Occipital lobe (tissue), 2 donors: Measurements from ENCODE around the gene OPCML. TPM values are rescaled to one million over a fixed set of nuclear protein-coding genes. Genes with fewer than 3 reads are reported as not detected.

Source experiments
- DNase-seq: peaks from one replicate; lab custom pipeline; 2025; lab: John Stamatoyannopoulos, UW
- total RNA-seq: library from RNA; depleted of rRNA; stranded (reverse); fragments of >200 nt; gene quantifications from one replicate; pipeline ENCODE4 v1.2.3, GENCODE V29; 2014

Gene OPCML
- total RNA-seq, 1 donor from 2014 or later, result 65.5 TPM

GRCh38 chr11:132864811-132865576 lies 667.3 kb downstream of the OPCML start:
- no peak for DNase-seq

GRCh38 chr11:132862933-132863332 lies 669.4 kb downstream of the OPCML start:
- no peak for DNase-seq

GRCh38 chr11:132862137-132862536 lies 670.2 kb downstream of the OPCML start:
- no peak for DNase-seq

- DNase-seq, result no peak
These were observed 673.0 kb downstream of the OPCML start for GRCh38 chr11:132859306-132859705.

GRCh38 chr11:132858223-132858622 lies 674.1 kb downstream of the OPCML start:
- DNase-seq, result no peak

GRCh38 chr11:132856032-132856431 lies 676.3 kb downstream of the OPCML start:
- DNase-seq, result no peak

GRCh38 chr11:132855516-132855915 lies 676.8 kb downstream of the OPCML start:
- no peak for DNase-seq

GRCh38 chr11:132853886-132854285 lies 678.4 kb downstream of the OPCML start:
- DNase-seq, result no peak

- DNase-seq, result no peak
These were observed 679.9 kb downstream of the OPCML start for GRCh38 chr11:132852361-132852760.

GRCh38 chr11:132851247-132851646 lies 681.1 kb downstream of the OPCML start:
- no peak for DNase-seq

- DNase-seq, result no peak
These were observed 682.0 kb downstream of the OPCML start for GRCh38 chr11:132850266-132850665.

GRCh38 chr11:132848336-132848735 lies 684.0 kb downstream of the OPCML start:
- DNase-seq, result no peak

- no peak for DNase-seq
These were observed 686.2 kb downstream of the OPCML start for GRCh38 chr11:132846075-132846474.

GRCh38 chr11:132844956-132845696 lies 687.2 kb downstream of the OPCML start:
- DNase-seq, result no peak

- DNase-seq, result no peak
These were observed 691.6 kb downstream of the OPCML start for GRCh38 chr11:132840660-132841059.

- DNase-seq, result no peak
These were observed 692.1 kb downstream of the OPCML start for GRCh38 chr11:132840191-132840590.

- DNase-seq, result no peak
These were observed 692.9 kb downstream of the OPCML start for GRCh38 chr11:132839236-132839945.

GRCh38 chr11:132838627-132839026 lies 693.7 kb downstream of the OPCML start:
- peak; percentile 40 for DNase-seq

- no peak for DNase-seq
These were observed 701.0 kb downstream of the OPCML start for GRCh38 chr11:132831272-132831671.

GRCh38 chr11:132824642-132825041 lies 707.7 kb downstream of the OPCML start:
- no peak for DNase-seq

GRCh38 chr11:132822276-132822675 lies 710.0 kb downstream of the OPCML start:
- DNase-seq, result no peak

GRCh38 chr11:132821499-132821898 lies 710.8 kb downstream of the OPCML start:
- DNase-seq, result no peak
